A673 (cell line): ENCODE results near the gene MSL2. TPM values are rescaled to one million over a fixed set of nuclear protein-coding genes. Genes with fewer than 3 reads are reported as not detected.
"Not testable (repeated sequence)": the region's sequence is repeated elsewhere in the genome, so short reads cannot be mapped to it uniquely, and the experiment has no call there.

Experiments used
- BruUV-seq: library from RNA; stranded (reverse); fragments of 400-500 nt; replicated peaks from 2 replicates; lab custom pipeline; 2021; lab: Mats Ljungman, UMichigan
- CTCF ChIA-PET: fragments of 300-600 bp; sonication (Branson Sonifier 250); formaldehyde crosslinking; loops from one replicate; lab custom pipeline; 2022; ENCODE audit warnings: antibody characterized with exemption; lab: Charles Lee
- POLR2A ChIA-PET: fragments of 300-600 bp; sonication (Branson Sonifier 250); formaldehyde crosslinking; loops from one replicate; lab custom pipeline; 2022; ENCODE audit warnings: antibody characterized with exemption; ENCODE audit not compliant: low non-redundant PET; lab: Charles Lee
- DNase-seq: peaks from one replicate; pipeline ENCODE4 v3.0.0-alpha.2; 2015; ENCODE audit warnings: low spot score
- H3K27ac ChIP-seq: fragments of 200-600 bp; sonication (generic); 2 replicates; pipeline ENCODE4 v1.5.1; 2016; ENCODE audit warnings: mixed run types, low read depth, mild to moderate bottlenecking, mixed read lengths, antibody characterized with exemption, low read length; ENCODE audit not compliant: poor library complexity, severe bottlenecking
- H3K27me3 ChIP-seq: fragments of 200-600 bp; sonication (generic); replicated peaks from 2 replicates; pipeline ENCODE4 v1.6.1; 2017; ENCODE audit warnings: mixed run types, low read depth, mild to moderate bottlenecking, mixed read lengths, antibody characterized with exemption, low read length; ENCODE audit not compliant: insufficient read depth, poor library complexity
- H3K36me3 ChIP-seq: fragments of 200-600 bp; sonication (generic); 2 replicates; pipeline ENCODE4 v1.6.1; 2016; ENCODE audit warnings: mixed run types, mild to moderate bottlenecking, mixed read lengths, antibody characterized with exemption, low read length; ENCODE audit not compliant: insufficient read depth, poor library complexity, severe bottlenecking
- H3K4me1 ChIP-seq: fragments of 200-600 bp; sonication (generic); 2 replicates; pipeline ENCODE4 v1.6.1; 2017; ENCODE audit warnings: mixed run types, mild to moderate bottlenecking, mixed read lengths, antibody characterized with exemption, low read length; ENCODE audit not compliant: insufficient read depth, poor library complexity, severe bottlenecking
- H3K4me3 ChIP-seq: fragments of 200-600 bp; sonication (generic); 2 replicates; pipeline ENCODE4 v1.5.1; 2016; ENCODE audit warnings: low read depth, mixed run types, mild to moderate bottlenecking, mixed read lengths, low read length; ENCODE audit not compliant: poor library complexity, severe bottlenecking
- H3K9me3 ChIP-seq: fragments of 200-600 bp; sonication (generic); 2 replicates; pipeline ENCODE4 v1.6.1; 2016; ENCODE audit warnings: mixed run types, low read depth, mild to moderate bottlenecking, mixed read lengths, antibody characterized with exemption, low read length; ENCODE audit not compliant: poor library complexity, severe bottlenecking
- CTCF ChIP-seq: fragments of 300-800, 200-600 bp; sonication (generic); conservative IDR thresholded peaks from 2 replicates; pipeline ENCODE4 v1.5.1; 2017; ENCODE audit warnings: low read depth, mild to moderate bottlenecking, antibody characterized with exemption, low read length, moderate library complexity, mixed read lengths
- EZH2 ChIP-seq: fragments of 200-600 bp; sonication (generic); IDR thresholded peaks from 2 replicates; pipeline ENCODE4 v1.6.1; 2017; ENCODE audit warnings: borderline replicate concordance, low read depth, mild to moderate bottlenecking, mixed read lengths, antibody characterized with exemption, low read length; ENCODE audit not compliant: poor library complexity, severe bottlenecking
- intact Hi-C: fragments of 100-400 bp; cut with micrococcal nuclease; formaldehyde crosslinking; loops from one replicate; pipeline ENCODE4 v1.10.0; 2022; ENCODE audit not compliant: unreplicated experiment
- total RNA-seq: library from RNA; stranded (reverse); gene quantifications from 2 replicates; pipeline ENCODE4 v1.2.3, GENCODE V29; 2021

Gene MSL2
- total RNA-seq, 1 experiment from 2014 or later: 37.9 TPM

DNA sequence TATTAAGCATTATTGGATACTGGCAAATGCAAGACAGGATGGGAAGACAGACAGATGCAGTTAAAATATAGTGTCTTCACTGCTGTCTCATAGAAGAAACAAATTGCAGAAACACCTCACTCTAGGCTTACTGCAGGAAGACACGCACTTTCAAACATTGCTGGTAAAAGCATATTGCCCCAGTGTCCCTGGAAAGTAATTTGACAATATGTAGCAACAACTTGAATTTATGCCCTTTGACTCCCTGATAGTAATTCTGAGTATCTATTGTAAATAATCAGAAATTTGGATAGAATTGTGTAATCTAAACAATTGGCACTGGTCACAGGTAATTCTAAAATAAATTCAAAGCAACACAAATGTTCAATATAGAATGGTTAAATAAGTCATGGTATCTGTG, 62.0 kb downstream of the MSL2 start:
- no peak overlapping the region for H3K4me3 ChIP-seq
- no peaks in the 10 kb centered on the region for H3K27me3 ChIP-seq
- no peak for DNase-seq
- intact Hi-C loops: no loop called here
- BruUV-seq: no TSS peak
- H3K4me1 ChIP-seq: peaks cover 11% of the 10 kb centered on the region
- no peak overlapping the region for H3K27ac ChIP-seq
- ChIA-PET CTCF (no interaction called here), POLR2A (interaction anchor here (0.6 kb wide), 1 partner anchor 1157 kb away, joined by 4 read pairs; no protein-coding TSS in a partner anchor)
- no peak for TF ChIP-seq EZH2
- TF ChIP-seq CTCF: no peak
- no peaks in the 10 kb centered on the region for H3K36me3 ChIP-seq
- H3K9me3 ChIP-seq: no peaks in the 10 kb centered on the region

DNA sequence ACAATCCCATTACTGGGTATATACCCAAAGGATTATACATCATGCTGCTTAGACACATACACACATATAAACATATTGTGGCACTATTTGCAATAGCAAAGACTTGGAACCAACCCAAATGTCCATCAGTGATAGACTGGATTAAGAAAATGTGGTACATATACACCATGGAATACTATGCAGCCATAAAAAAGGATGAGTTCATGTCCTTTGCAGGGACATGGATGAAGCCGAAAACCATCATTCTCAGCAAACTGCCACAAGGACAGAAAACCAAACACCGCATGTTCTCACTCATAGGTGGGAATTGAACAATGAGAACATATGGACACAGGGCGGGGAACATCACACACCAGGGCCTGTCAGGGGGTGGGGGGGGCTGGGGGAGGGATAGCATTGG, 64.5 kb downstream of the MSL2 start:
- CTCF ChIA-PET, H3K27me3 ChIP-seq, H3K27ac ChIP-seq, POLR2A ChIA-PET, DNase-seq, BruUV-seq, H3K9me3 ChIP-seq, H3K4me3 ChIP-seq, H3K4me1 ChIP-seq, intact Hi-C loops, H3K36me3 ChIP-seq: not testable (repeated sequence)

- ChIA-PET POLR2A (no interaction called here), CTCF (no interaction called here)
- no TSS peak for BruUV-seq
These were observed 74.1 kb downstream of the MSL2 start for GRCh38 chr3:136122006-136122405.

More at GRCh38 chr3:136122006-136122405, 74.1 kb downstream of the MSL2 start:
- intact Hi-C loops: no loop called here
- Histone ChIP-seq H3K27ac (no peak overlapping the region), H3K36me3 (no peaks in the 10 kb centered on the region), H3K4me1 (no peaks in the 10 kb centered on the region), H3K4me3 (no peak overlapping the region), H3K27me3 (no peaks in the 10 kb centered on the region), H3K9me3 (no peaks in the 10 kb centered on the region)
- TF ChIP-seq EZH2: no peak
- no peak for TF ChIP-seq CTCF
- no peak for DNase-seq
